Mesodermal cell (in vitro differentiated cells): ENCODE results near the gene CST11.
A peak's percentile ranks its signal among the peaks of the same experiment; 100 is the strongest.

Experiments used
- H3K27ac ChIP-seq: 2 replicates; pipeline ENCODE4 v1.7.0; 2013; ENCODE audit warnings: mild to moderate bottlenecking, low read depth, low read length, moderate library complexity; ENCODE audit not compliant: severe bottlenecking
- H3K36me3 ChIP-seq: 2 replicates; pipeline ENCODE4 v1.7.1; 2013; ENCODE audit warnings: mild to moderate bottlenecking, low read length, moderate library complexity; ENCODE audit not compliant: control insufficient read depth, insufficient read depth
- H3K4me1 ChIP-seq: one replicate; pipeline ENCODE4 v1.7.1; 2013; ENCODE audit warnings: mild to moderate bottlenecking, low read length; ENCODE audit not compliant: insufficient read depth, control insufficient read depth, poor library complexity, severe bottlenecking
- H3K4me3 ChIP-seq: 2 replicates; pipeline ENCODE4 v1.7.0; 2013; ENCODE audit warnings: low read length, control low read depth, mild to moderate bottlenecking; ENCODE audit not compliant: insufficient read depth, poor library complexity, severe bottlenecking; ENCODE audit errors: extremely low read depth
- H3K9me3 ChIP-seq: 2 replicates; pipeline ENCODE4 v1.7.1; 2013; ENCODE audit warnings: mild to moderate bottlenecking, low read length, moderate library complexity; ENCODE audit not compliant: control insufficient read depth
- WGBS, 2 experiments: methylation state at CpG; one replicate each; pipeline ENCODE4 v1.1.5; 2013; ENCODE audit warnings: missing lambda C conversion rate in 2 of 2; ENCODE audit not compliant: insufficient coverage in 2 of 2; 5-methylcytosine and 5-hydroxymethylcytosine counted together

The CST11 gene

DNA sequence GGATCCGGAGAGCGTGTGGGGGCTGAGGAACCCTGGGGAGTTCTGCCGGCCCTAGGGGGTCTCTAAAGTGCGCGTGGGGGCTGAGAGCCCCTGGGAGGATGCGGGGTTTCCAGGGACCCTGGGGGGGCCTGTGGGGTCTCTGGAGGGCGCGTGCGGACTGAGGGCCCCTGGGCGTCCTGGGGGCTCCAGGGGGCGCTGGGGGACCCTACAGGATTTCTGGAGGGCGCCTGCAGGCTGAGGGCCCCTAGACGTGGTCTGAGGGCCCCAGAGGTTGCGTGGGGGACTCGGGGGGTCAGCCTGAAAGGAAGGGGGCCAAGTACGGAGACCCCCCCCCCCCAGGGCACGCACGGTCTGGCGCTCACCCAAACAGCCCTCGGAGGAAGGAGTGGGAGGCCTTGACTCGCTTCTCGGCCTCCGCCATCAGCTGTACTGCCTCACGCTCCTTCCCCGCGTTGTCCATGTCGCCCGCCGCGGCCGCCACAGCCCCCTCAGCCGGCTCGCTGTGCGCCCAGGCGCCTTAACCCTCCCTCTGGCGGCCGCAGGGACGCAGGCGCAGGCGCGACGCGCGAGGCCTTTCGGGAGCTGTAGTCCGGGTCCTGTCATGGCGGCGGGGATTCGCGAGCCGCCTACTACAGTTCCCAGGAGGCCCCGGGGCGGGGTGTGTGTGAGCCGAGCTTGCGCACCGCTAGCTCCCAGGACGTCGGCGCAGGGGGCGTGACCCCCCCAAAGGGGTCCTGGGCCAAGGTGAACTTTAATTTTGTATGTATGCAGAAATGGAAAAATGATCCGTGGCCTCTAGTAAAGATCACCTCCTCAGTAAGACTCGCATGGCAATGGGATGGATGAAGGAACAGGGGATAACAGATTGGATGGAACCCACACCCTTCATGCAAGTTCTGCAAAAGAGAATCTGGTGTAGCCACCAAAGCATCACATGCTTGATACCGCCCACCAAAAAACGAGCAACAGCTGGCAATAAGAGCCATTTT, 31.4 kb downstream of the CST11 start, which contains the start of gene NAPB:
Gene NAPB, minus strand, starts transcription at position 546 of the 989 bp plus-strand sequence. Its CDS starts 86 bp downstream, at position 460.
- H3K36me3 ChIP-seq = peaks cover 4% of the 10 kb centered on the region
- peak within 1 kb of the TSS; percentile 96 for H3K4me3 ChIP-seq
- 1% methylated on average over 43 to 47 of the region's 64 CpGs for WGBS, 2 experiments
- no peaks in the 10 kb centered on the region for H3K4me1 ChIP-seq
- H3K27ac ChIP-seq = peak within 1 kb of the TSS; percentile 20
- no peaks in the 10 kb centered on the region for H3K9me3 ChIP-seq

DNA sequence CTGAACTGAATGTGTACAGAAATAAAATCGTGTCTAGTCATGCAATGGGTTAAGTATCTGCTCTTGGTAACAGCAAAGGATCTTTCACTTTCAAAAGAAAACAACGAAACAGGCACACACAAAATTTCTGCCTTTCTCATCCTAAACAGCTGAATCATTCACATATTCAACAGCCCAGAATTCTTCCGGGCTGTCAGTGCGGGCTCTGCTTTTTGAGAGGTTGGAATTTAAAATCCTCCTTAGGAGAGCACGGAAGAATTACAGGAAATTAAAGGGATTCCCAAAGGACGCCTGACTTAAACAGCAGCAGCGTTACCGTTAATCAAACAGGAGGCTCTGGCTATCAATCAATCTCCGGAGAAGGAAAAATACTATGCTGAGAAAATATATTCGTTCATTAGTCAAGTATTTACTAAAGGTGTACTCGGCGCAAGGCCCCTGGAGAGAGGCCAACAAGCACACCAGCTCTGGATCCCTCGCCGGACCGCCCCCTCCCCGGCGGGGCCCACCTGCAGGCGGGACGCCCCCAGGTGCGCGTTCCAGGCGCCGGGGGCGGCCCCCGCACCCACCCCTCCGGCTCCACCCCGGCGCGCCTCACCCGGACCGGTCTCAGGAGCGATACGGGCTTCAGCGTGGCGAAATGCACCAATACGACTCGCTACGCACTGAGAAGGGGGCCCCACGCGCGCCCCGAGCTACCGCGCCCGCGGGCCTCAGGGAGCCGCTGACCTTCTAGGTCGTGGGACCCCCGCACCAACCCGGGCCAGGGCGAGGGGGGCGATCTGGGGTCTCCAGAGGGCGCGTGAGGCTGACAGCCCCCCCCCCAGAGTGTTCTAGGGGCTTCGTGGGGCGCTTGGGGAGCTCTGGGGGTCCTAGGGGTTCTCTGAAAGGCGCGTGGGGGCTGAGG, 32.4 kb downstream of the CST11 start:
- 1 to 4% methylated on average over 36 to 46 of the region's 58 CpGs for WGBS, 2 experiments
- H3K36me3 ChIP-seq = peaks cover 4% of the 10 kb centered on the region
- no peaks in the 10 kb centered on the region for H3K9me3 ChIP-seq
- no peaks in the 10 kb centered on the region for H3K4me1 ChIP-seq
- peak overlapping the region; percentile 20 for H3K27ac ChIP-seq
- peak overlapping the region; percentile 96 for H3K4me3 ChIP-seq

DNA sequence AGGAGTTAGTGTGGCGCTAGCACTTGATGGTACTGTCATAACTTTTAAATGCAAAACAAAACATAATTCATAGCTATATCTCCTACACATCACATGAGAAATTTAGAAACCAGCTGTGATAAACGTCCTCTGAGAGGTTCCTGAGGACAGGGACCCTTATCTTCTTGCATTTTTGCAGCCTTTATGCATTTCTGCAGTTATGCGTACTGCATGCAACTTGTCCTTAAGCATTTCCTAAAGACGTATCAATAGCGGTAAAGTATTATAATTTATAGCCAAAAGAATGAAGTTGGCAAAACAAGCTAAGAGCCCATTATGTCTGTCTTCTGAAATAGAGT, 33.0 kb downstream of the CST11 start:
- 67 to 69% methylated on average over 2 to 3 of the region's 5 CpGs for WGBS, 2 experiments
- Histone ChIP-seq H3K36me3 (peaks cover 4% of the 10 kb centered on the region), H3K9me3 (no peaks in the 10 kb centered on the region), H3K4me1 (no peaks in the 10 kb centered on the region), H3K4me3 (peak overlapping the region; percentile 96), H3K27ac (peak overlapping the region; percentile 3)

DNA sequence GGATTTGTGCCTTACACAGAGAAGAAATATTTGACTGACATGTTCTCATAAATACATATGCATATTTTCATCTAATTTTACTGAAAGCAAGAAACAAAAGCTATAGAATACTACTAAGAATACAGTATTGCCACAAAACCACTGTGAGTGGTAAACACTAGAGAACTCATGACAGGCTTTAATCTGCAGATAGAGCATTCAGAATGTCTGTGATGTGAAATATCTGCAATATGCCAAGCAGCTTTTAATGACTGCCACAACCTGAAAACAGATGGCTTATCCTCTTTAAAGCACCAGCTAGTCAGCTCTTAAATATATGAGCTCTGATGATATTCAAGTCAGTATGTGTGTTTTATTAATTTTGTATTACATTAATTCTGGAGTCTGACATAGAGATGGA, 34.8 kb downstream of the CST11 start:
- no peak overlapping the region for H3K27ac ChIP-seq
- H3K4me3 ChIP-seq = no peak overlapping the region
- no peaks in the 10 kb centered on the region for H3K4me1 ChIP-seq
- peaks cover 4% of the 10 kb centered on the region for H3K36me3 ChIP-seq
- H3K9me3 ChIP-seq = no peaks in the 10 kb centered on the region

DNA sequence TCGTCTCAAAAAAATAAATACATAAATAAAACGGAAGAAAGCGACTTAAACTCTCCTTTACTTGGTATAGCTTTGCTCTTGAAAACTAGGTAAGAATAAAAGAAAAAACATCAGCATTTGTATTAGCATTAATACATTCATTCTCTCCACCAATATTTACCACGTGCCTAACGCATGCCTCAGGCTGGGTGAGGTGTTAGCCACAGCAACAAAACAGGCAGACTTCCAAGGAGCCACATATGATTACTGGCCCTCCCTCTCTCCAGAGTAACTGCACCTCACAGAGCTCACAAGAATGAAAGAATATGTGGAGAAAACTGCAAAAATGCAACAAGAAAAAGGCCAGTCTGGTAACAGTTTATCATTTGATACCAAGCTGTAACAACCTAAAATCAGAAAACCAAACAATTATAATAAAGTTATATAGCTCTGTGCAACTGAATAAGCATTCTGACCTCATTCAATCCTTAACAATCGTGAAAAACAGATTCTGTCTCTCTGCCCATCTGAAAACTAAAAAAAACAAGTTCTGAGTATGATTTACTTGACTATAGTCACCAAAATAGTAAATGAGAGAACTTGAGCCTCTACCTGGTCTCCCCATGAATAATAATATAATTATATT, 36.6 kb downstream of the CST11 start:
- Histone ChIP-seq H3K27ac (no peak overlapping the region), H3K36me3 (peaks cover 4% of the 10 kb centered on the region), H3K9me3 (no peaks in the 10 kb centered on the region), H3K4me1 (peaks cover 12% of the 10 kb centered on the region), H3K4me3 (no peak overlapping the region)
- WGBS, 2 experiments = 90% methylated on average over 2 of the region's 6 CpGs; no CpG with 5 or more reads in 1 of the 2 experiments

DNA sequence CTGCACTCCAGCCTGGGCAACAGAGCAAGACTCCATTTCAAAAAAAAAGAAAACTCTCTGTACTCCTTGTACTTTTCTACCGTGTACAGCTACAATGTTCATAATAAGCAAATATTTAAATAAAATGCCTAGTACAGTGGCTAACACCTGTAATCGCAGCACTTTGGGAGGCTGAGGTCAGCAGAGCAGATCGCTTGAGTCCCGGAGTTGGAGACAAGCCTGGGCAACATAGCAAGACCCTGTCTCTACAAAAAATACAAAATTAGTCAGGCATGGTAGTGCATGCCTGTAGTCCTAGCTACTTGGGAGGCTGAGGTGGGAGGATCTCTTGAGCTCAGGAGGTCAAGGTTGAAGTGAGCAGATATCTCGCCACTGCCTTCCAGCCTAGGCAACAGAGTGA, 37.1 kb downstream of the CST11 start:
- peaks cover 12% of the 10 kb centered on the region for H3K4me1 ChIP-seq
- 92 to 100% methylated on average over 3 to 4 of the region's 5 CpGs for WGBS, 2 experiments

DNA sequence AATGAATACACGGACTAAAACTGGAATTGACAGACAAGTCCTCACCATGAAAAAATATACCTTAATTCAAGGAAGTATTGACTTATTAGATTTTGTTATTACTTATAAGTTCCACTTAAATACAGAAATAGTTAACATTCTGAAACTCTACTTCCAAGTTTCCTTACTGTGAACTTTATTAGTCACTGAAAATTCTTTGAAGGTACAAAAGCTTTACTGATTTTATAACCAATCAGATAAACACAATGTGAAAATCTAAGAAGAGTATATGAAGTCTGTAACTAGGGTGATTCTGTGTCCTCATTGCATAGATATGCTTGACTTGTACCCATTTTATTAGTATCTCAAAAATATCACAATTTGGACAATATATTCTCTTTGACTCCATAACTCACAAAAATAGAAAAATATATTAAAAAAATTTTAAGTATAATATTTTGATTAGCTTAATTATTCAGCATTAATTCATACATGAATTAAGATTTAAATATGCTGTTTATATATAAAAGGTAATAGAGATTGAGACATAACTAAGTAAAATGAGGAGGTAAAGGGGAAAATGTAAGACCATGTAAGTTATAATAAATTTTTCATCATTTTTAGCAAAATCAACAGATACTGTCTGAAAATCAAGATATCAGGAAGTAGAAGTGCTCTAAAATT, 38.0 kb downstream of the CST11 start:
- Histone ChIP-seq H3K4me3 (no peak overlapping the region), H3K4me1 (peaks cover 12% of the 10 kb centered on the region), H3K36me3 (peaks cover 4% of the 10 kb centered on the region), H3K27ac (no peak overlapping the region), H3K9me3 (no peaks in the 10 kb centered on the region)
- WGBS, 2 experiments = no CpG with 5 or more reads among the region's 1 CpG

More for the DNA sequence above, 37.1 kb downstream of the CST11 start:
- no peak overlapping the region for H3K27ac ChIP-seq
- no peaks in the 10 kb centered on the region for H3K9me3 ChIP-seq
- H3K4me3 ChIP-seq = no peak overlapping the region
- H3K36me3 ChIP-seq = peaks cover 4% of the 10 kb centered on the region

DNA sequence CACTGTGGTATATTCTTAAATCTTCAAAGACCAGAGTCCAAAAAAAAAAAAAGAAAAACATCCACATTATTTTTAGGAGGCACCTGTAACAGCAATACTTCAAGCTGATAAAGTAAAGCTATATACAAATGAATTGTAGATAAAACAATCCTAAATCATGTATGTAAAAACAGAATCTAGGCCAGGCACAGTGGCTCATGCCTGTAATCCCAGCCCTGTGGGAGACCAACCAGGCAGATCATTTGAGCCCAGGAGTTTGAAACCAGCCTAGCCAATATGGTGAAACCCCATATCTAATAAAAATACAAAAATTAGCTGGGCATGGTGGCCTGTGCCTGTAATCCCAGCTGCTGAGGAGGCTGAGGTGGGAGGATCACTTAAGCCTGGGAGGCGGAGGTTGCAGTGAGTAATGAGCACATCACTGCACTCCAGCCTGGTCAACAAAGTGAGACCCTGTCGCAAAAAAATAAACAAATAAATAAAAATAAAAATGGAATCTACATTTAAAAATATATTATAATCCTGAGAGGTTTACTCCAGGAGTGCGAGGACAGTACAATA, 38.7 kb downstream of the CST11 start:
- 100% methylated on average over 1 of the region's 3 CpGs; no CpG with 5 or more reads in 1 of the 2 experiments for WGBS, 2 experiments
- Histone ChIP-seq H3K4me1 (peaks cover 12% of the 10 kb centered on the region), H3K4me3 (no peak overlapping the region), H3K9me3 (no peaks in the 10 kb centered on the region), H3K27ac (no peak overlapping the region), H3K36me3 (peaks cover 1% of the 10 kb centered on the region)

DNA sequence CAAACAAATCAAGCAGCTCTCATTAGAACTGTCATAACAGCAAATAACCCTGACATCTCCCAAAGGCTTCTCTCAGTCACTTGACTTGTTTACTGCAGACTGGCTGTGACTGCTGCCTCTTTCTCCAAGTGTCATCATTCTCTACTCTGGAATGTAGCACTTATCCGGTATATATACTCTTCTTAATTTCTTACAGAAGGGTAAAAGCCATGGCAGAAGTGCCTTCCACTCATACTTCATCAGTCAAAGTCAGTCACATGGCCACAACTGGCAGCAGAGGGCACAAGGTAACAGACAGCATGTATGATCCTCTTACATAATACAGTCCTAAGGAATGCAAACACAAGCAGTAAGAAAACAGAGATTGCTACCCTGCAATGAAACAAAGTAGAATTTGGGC, 40.6 kb downstream of the CST11 start:
- Histone ChIP-seq H3K4me1 (peaks cover 12% of the 10 kb centered on the region), H3K27ac (no peak overlapping the region), H3K9me3 (no peaks in the 10 kb centered on the region), H3K36me3 (no peaks in the 10 kb centered on the region), H3K4me3 (no peak overlapping the region)
- 80 to 88% methylated on average over 1 of the region's 1 CpG for WGBS, 2 experiments
